Psoas muscle (tissue), 8 donors: ENCODE data around the gene EME1. TPM values are rescaled to one million over a fixed set of nuclear protein-coding genes. Genes with fewer than 3 reads are reported as not detected.

Source experiments
- ATAC-seq, 4 donors: fragments of 200-7000 bp; cut with Tn5 transposase; one replicate each; pipeline ENCODE4 v1.9.1; 2020; ENCODE audit warnings: moderate library complexity in 3 of 4, mild to moderate bottlenecking in 2 of 4
- DNase-seq, 2 donors: peaks; one replicate each; pipeline ENCODE4 v3.0.0-alpha.2; 2020
- H3K27ac ChIP-seq: fragments of 200-600 bp; one replicate; pipeline ENCODE4 v1.8.0; 2022
- H3K27me3 ChIP-seq, 3 donors: fragments of 200-600 bp in 1 of 3; one replicate each; pipeline versions ENCODE4 v1.6.1 to v1.8.0; 2013 to 2022; ENCODE audit warnings: low read length in 2 of 3, mild to moderate bottlenecking in 2 of 3, moderate library complexity in 1 of 3; ENCODE audit not compliant: insufficient read depth in 3 of 3
- H3K36me3 ChIP-seq, 2 donors: fragments of 200-600 bp in 1 of 2; one replicate each; pipeline versions ENCODE4 v1.6.1 to v1.8.0; 2013 to 2022; ENCODE audit warnings: low read depth in 1 of 2, mild to moderate bottlenecking in 1 of 2, moderate library complexity in 1 of 2; ENCODE audit not compliant: insufficient read depth in 1 of 2
- H3K4me1 ChIP-seq: fragments of 200-600 bp; one replicate; pipeline ENCODE4 v1.8.0; 2022
- H3K4me3 ChIP-seq: fragments of 200-600 bp; one replicate; pipeline ENCODE4 v1.8.0; 2022; ENCODE audit warnings: mild to moderate bottlenecking
- H3K9me3 ChIP-seq: fragments of 200-600 bp; one replicate; pipeline ENCODE4 v1.8.0; 2022
- CTCF ChIP-seq: fragments of 200-600 bp; IDR thresholded peaks from one replicate; pipeline ENCODE4 v1.8.0; 2022; ENCODE audit warnings: antibody characterized with exemption
- WGBS, 3 donors: extraction: QIAGEN DNeasy Blood & Tissue Kit; methylation state at CpG; one replicate each; pipeline versions ENCODE4 v1.1.6 to v1.1.7; 2013; 5-methylcytosine and 5-hydroxymethylcytosine counted together
- intact Hi-C, 2 donors: fragments of 100-400 bp; cut with DNase I; formaldehyde crosslinking; loops; one replicate each; pipeline versions ENCODE4 v1.11.0 to v1.14.2; 2022
- polyA plus RNA-seq, 3 donors: library from polyadenylated mRNA; stranded (reverse); fragments of 200-250 nt; gene quantifications; one replicate each; pipeline ENCODE4 v1.2.3, GENCODE V29; 2013
- total RNA-seq, 4 donors: library from RNA; stranded (reverse); fragmentation: NEBNext Ultra II Directional in 2 of 4; extraction: Animal tissue kit (Norgen Biotek cat#: 25700) in 2 of 4; gene quantifications; one replicate each; pipeline versions ENCODE4 v1.2.1 to v1.2.4, GENCODE V29; 2021 to 2023
- donor health status: healthy with polysubstance abuse.
- donor health status: DM: no; HTN: no; CAD: no; lungs with moderate emphysema.
- donor health status: Bipolar disorder and iron deficiency.
- donor health status: healthy.
- donor health status: DM: yes; HTN: yes; CAD: no.
- donor health status: DM: no; HTN: no; CAD: no.
- donor health status: DM: no; HTN: no; CAD: no.
- donor health status: DM: yes; HTN: yes; CAD: no.

Gene EME1
- total and polyA plus RNA-seq, 7 donors, result 0.06 to 0.39 (median 0.29) TPM; not detected in 2

GRCh38 chr17:50360486-50361115, 12.4 kb upstream of the EME1 start:
- H3K36me3 ChIP-seq, result peaks cover 0 to 62% of the 10 kb centered on the region in 2 donors
- H3K27me3 ChIP-seq, result no peaks in the 10 kb centered on the region
- H3K4me1 ChIP-seq, result peaks cover 5% of the 10 kb centered on the region
- no peak overlapping the region for H3K4me3 ChIP-seq
- no peak for TF ChIP-seq CTCF
- no peak for DNase-seq
- no peak overlapping the region for H3K27ac ChIP-seq
- intact Hi-C loops, result loop anchor here in 1 of 2 donors (5.0 kb wide), 1 partner anchor 107 kb away; the partner anchor contains the start of gene CHAD
- ATAC-seq, result no peak
- 84 to 92% (median 84%) methylated on average over 11 of the region's 11 CpGs for WGBS, 3 donors
- no peaks in the 10 kb centered on the region for H3K9me3 ChIP-seq

DNA sequence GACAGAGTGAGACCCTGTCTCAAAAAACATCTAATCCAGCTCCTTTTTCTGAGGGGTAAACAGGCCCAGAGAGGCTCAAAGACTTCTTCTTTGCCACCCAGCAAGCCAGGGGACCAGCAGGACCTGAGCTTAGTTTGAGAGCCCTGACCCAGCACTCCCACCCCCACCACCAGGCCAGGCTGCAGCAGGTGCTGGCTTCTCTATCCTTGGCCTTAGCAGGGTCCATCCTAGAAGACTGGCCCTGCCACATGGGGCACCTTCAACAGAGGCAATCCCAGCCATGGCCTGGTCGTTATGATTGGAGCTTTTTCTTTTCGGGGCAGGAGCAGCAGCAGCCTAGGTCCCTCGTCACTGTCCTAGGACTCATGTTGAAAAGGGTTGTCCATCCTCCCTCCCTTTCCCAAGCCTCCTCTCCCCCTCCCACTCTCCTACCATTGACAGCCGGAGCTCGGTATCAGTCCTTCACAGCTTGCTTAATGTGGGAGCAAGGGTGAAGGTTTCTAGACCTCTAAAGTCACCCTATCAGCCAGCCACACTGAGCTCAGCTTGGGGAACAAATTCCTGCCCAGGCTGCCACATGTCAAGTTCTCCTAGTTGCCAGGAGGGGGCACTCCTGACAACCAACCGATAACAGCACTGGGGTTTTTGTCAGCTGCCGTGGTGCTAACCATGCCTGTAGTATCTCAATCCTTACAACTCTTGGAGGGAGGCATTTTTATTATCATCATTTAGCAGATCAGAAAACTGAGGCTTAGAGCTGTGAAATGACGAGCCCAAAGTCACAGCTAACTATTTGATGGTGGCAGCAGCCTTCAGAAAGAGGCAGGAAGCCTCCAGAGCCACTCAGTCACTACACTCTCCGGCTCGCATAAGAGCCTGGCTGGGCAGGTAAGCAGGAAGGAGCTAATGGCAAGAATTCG, 11.2 kb upstream of the EME1 start:
- Histone ChIP-seq H3K36me3 (peaks cover 0 to 62% of the 10 kb centered on the region in 2 donors), H3K27me3 (no peaks in the 10 kb centered on the region), H3K4me1 (peaks cover 5% of the 10 kb centered on the region), H3K4me3 (no peak overlapping the region), H3K9me3 (no peaks in the 10 kb centered on the region), H3K27ac (no peak overlapping the region)
- intact Hi-C loops, result loop anchor here (2.0 to 5.0 kb wide), 2 partner anchors 105 to 111 kb away; partner anchors contain the start of gene CHAD (in 1 of the 2)
- 33 to 40% (median 37%) methylated on average over 11 of the region's 11 CpGs for WGBS, 3 donors
- peak; percentile 68 for TF ChIP-seq CTCF
- DNase-seq (peak; percentile 47 to 68), ATAC-seq (peak; percentile 69 to 83 (median 79))

DNA sequence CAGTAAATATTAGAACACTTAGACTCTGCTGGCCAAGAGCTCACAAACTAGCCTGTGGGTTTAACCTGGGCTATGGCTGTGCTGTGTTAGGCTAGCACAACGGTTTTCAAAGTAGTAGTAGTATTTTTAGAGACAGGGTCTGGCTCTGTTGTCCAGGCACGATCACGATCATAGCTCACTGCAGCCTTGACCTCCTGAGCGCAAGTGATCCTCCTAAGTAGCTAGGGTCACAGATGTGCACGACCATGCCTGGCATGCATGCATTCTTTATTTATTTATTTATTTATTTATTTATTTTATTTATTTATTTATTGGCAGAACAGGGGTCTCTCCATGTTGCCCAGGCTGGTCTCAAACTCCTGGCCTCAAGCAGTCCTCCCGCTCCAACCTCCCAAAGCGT, 10.4 kb upstream of the EME1 start:
- peaks cover 0 to 62% of the 10 kb centered on the region in 2 donors for H3K36me3 ChIP-seq
- no peak for TF ChIP-seq CTCF
- DNase-seq (no peak), ATAC-seq (no peak)
- H3K9me3 ChIP-seq, result no peaks in the 10 kb centered on the region
- 66 to 83% (median 67%) methylated on average over 7 of the region's 7 CpGs for WGBS, 3 donors
- intact Hi-C loops, result loop anchor here (2.0 to 5.0 kb wide), 2 partner anchors 105 to 110 kb away; partner anchors contain the start of gene CHAD (in 1 of the 2)
- no peak overlapping the region for H3K4me3 ChIP-seq
- H3K27me3 ChIP-seq, result no peaks in the 10 kb centered on the region
- peaks cover 5% of the 10 kb centered on the region for H3K4me1 ChIP-seq
- H3K27ac ChIP-seq, result no peak overlapping the region

DNA sequence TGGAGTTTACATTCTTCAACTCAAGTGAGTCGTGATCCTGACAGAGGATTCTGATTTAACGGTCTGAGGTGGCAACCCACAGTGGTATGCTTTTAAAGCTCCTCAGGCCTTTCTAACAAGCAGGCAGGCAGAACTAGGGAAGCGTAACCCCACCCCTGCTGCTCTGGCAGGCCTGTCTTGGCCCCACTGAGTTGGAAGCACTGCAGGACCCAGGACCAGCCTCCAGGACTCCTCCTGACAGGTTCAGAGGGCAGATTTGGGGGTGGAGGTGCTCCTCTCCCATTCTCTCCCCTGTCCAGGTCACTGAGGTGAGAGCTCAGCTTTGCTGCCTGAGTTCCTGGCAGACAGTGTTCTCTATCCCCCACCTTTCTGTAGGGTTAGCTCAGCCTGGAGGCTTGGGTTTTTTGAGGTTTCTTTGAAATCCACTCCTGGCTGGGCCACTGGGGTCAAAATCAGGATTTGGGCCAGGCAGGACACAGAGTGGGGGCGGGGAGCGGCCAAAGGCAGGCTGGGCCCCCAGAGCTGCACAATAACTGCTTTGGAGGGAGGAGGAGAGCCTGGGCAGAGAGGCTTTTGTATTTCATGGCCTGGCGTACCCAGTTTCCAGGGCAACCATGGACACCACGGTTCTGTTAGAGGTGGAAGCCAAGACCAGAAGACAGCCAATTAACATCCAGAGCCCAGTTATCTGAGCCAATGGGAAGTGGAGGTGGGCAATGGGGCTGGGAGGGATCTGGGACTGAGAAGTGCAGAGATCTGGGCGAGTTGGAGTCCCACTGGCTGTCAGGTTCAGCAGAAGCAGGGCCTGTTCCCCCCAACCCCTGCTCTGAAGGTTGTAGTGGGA, 9.6 kb upstream of the EME1 start:
- intact Hi-C loops, result loop anchor here (2.0 to 5.0 kb wide), 2 partner anchors 104 to 109 kb away; partner anchors contain the start of gene CHAD (in 1 of the 2)
- WGBS, 3 donors, result 59 to 69% (median 61%) methylated on average over 8 of the region's 8 CpGs

More for the DNA sequence above, 9.6 kb upstream of the EME1 start:
- Histone ChIP-seq H3K36me3 (peaks cover 0 to 62% of the 10 kb centered on the region in 2 donors), H3K9me3 (no peaks in the 10 kb centered on the region), H3K4me3 (no peak overlapping the region), H3K27ac (no peak overlapping the region), H3K4me1 (peaks cover 5% of the 10 kb centered on the region), H3K27me3 (no peaks in the 10 kb centered on the region)
- no peak for TF ChIP-seq CTCF
- DNase-seq (peak in 1 of 2 donors; percentile 42), ATAC-seq (no peak)
